NT2/D1 (cell line): ENCODE results near the gene RPGRIP1L.

ENCODE experiments used
- SUZ12 ChIP-seq: IDR thresholded peaks from 2 replicates; pipeline ENCODE4 v1.6.1; 2011; ENCODE audit not compliant: insufficient read length, insufficient read depth; ENCODE audit errors: extremely low read depth
- YY1 ChIP-seq: IDR thresholded peaks from 2 replicates; pipeline ENCODE4 v1.6.1; 2011; ENCODE audit not compliant: insufficient read length, insufficient read depth
- ZNF274 ChIP-seq: IDR thresholded peaks from 2 replicates; pipeline ENCODE4 v1.6.1; 2011; ENCODE audit warnings: mild to moderate bottlenecking, low read depth, low read length

DNA sequence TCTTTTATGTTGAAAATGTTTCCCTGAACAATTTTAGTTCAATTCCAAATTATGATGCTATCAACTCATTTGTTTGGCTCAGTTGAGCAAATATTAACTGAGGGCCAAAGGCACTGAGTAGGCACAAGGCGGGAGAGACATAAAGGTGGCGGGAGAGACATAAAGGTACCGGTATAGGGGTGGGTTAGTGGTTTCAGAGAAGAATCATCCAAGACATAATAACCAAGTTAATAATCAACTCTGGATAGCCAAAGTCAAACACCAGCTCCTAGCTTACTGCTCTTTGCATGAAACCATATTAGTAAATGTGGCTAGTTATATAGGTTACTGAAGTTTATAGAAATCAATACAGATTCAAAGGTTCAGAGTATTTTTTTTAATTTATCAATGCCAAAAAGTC lies 91.7 kb downstream of the RPGRIP1L start:
- TF ChIP-seq YY1: no peak
- TF ChIP-seq SUZ12: no peak
- no peak for TF ChIP-seq ZNF274
